Psoas muscle (tissue), 8 donors: Measurements from ENCODE around the gene ZEB2. TPM values are rescaled to one million over a fixed set of nuclear protein-coding genes. Genes with fewer than 3 reads are reported as not detected.

ENCODE experiments used
- ATAC-seq, 4 donors: fragments of 200-7000 bp; cut with Tn5 transposase; one replicate each; pipeline ENCODE4 v1.9.1; 2020; ENCODE audit warnings: moderate library complexity in 3 of 4, mild to moderate bottlenecking in 2 of 4
- DNase-seq, 2 donors: peaks; one replicate each; pipeline ENCODE4 v3.0.0-alpha.2; 2020
- H3K27ac ChIP-seq: fragments of 200-600 bp; one replicate; pipeline ENCODE4 v1.8.0; 2022
- H3K27me3 ChIP-seq, 3 donors: fragments of 200-600 bp in 1 of 3; one replicate each; pipeline versions ENCODE4 v1.6.1 to v1.8.0; 2013 to 2022; ENCODE audit warnings: low read length in 2 of 3, mild to moderate bottlenecking in 2 of 3, moderate library complexity in 1 of 3; ENCODE audit not compliant: insufficient read depth in 3 of 3
- H3K36me3 ChIP-seq, 2 donors: fragments of 200-600 bp in 1 of 2; one replicate each; pipeline versions ENCODE4 v1.6.1 to v1.8.0; 2013 to 2022; ENCODE audit warnings: low read depth in 1 of 2, mild to moderate bottlenecking in 1 of 2, moderate library complexity in 1 of 2; ENCODE audit not compliant: insufficient read depth in 1 of 2
- H3K4me1 ChIP-seq: fragments of 200-600 bp; one replicate; pipeline ENCODE4 v1.8.0; 2022
- H3K4me3 ChIP-seq: fragments of 200-600 bp; one replicate; pipeline ENCODE4 v1.8.0; 2022; ENCODE audit warnings: mild to moderate bottlenecking
- H3K9me3 ChIP-seq: fragments of 200-600 bp; one replicate; pipeline ENCODE4 v1.8.0; 2022
- CTCF ChIP-seq: fragments of 200-600 bp; IDR thresholded peaks from one replicate; pipeline ENCODE4 v1.8.0; 2022; ENCODE audit warnings: antibody characterized with exemption
- WGBS, 3 donors: extraction: QIAGEN DNeasy Blood & Tissue Kit; methylation state at CpG; one replicate each; pipeline versions ENCODE4 v1.1.6 to v1.1.7; 2013; 5-methylcytosine and 5-hydroxymethylcytosine counted together
- intact Hi-C, 2 donors: fragments of 100-400 bp; cut with DNase I; formaldehyde crosslinking; loops; one replicate each; pipeline versions ENCODE4 v1.11.0 to v1.14.2; 2022
- polyA plus RNA-seq, 3 donors: library from polyadenylated mRNA; stranded (reverse); fragments of 200-250 nt; gene quantifications; one replicate each; pipeline ENCODE4 v1.2.3, GENCODE V29; 2013
- total RNA-seq, 4 donors: library from RNA; stranded (reverse); fragmentation: NEBNext Ultra II Directional in 2 of 4; extraction: Animal tissue kit (Norgen Biotek cat#: 25700) in 2 of 4; gene quantifications; one replicate each; pipeline versions ENCODE4 v1.2.1 to v1.2.4, GENCODE V29; 2021 to 2023
- donor health status: healthy with polysubstance abuse.
- donor health status: DM: no; HTN: no; CAD: no; lungs with moderate emphysema.
- donor health status: Bipolar disorder and iron deficiency.
- donor health status: healthy.
- donor health status: DM: yes; HTN: yes; CAD: no.
- donor health status: DM: no; HTN: no; CAD: no.
- donor health status: DM: no; HTN: no; CAD: no.
- donor health status: DM: yes; HTN: yes; CAD: no.

The ZEB2 gene
- total and polyA plus RNA-seq, 7 donors: 11.6 to 48.7 (median 23.3) TPM

GRCh38 chr2:144559681-144560080 is 39.8 kb upstream of the ZEB2 start:
- Histone ChIP-seq H3K4me1 (no peaks in the 10 kb centered on the region), H3K4me3 (no peak overlapping the region), H3K36me3 (no peaks in the 10 kb centered on the region), H3K9me3 (no peaks in the 10 kb centered on the region), H3K27me3 (no peaks in the 10 kb centered on the region), H3K27ac (no peak overlapping the region)
- DNase-seq (no peak), ATAC-seq (no peak)
- intact Hi-C loops: no loop called here
- no peak for TF ChIP-seq CTCF
- WGBS, 3 donors: 80 to 85% (median 84%) methylated on average over 3 of the region's 3 CpGs

- H3K27me3 ChIP-seq: no peaks in the 10 kb centered on the region
- no peaks in the 10 kb centered on the region for H3K9me3 ChIP-seq
- intact Hi-C loops: no loop called here
- DNase-seq: no peak
- H3K4me3 ChIP-seq: no peak overlapping the region
- no peaks in the 10 kb centered on the region for H3K36me3 ChIP-seq
- H3K27ac ChIP-seq: no peak overlapping the region
- no peak for ATAC-seq
- no peak for TF ChIP-seq CTCF
- 79 to 91% (median 90%) methylated on average over 1 of the region's 1 CpG for WGBS, 3 donors
- no peaks in the 10 kb centered on the region for H3K4me1 ChIP-seq
Observed at GRCh38 chr2:144559242-144559641, 39.3 kb upstream of the ZEB2 start.

- H3K4me3 ChIP-seq: no peak overlapping the region
- WGBS, 3 donors: 62 to 63% (median 62%) methylated on average over 5 of the region's 5 CpGs
- no peaks in the 10 kb centered on the region for H3K36me3 ChIP-seq
- ATAC-seq (no peak), DNase-seq (no peak)
- H3K9me3 ChIP-seq: no peaks in the 10 kb centered on the region
- TF ChIP-seq CTCF: no peak
- intact Hi-C loops: no loop called here
- no peaks in the 10 kb centered on the region for H3K27me3 ChIP-seq
- H3K27ac ChIP-seq: no peak overlapping the region
- H3K4me1 ChIP-seq: no peaks in the 10 kb centered on the region
Observed at GRCh38 chr2:144554492-144555210, 34.7 kb upstream of the ZEB2 start.

- ATAC-seq (no peak), DNase-seq (no peak)
- no peak for TF ChIP-seq CTCF
- H3K9me3 ChIP-seq: no peaks in the 10 kb centered on the region
- 86 to 96% (median 94%) methylated on average over 3 of the region's 3 CpGs for WGBS, 3 donors
- no peaks in the 10 kb centered on the region for H3K27me3 ChIP-seq
- no peak overlapping the region for H3K4me3 ChIP-seq
- intact Hi-C loops: no loop called here
- H3K4me1 ChIP-seq: no peaks in the 10 kb centered on the region
- no peak overlapping the region for H3K27ac ChIP-seq
- no peaks in the 10 kb centered on the region for H3K36me3 ChIP-seq
Observed at GRCh38 chr2:144553379-144553778, 33.5 kb upstream of the ZEB2 start.

- Histone ChIP-seq H3K4me3 (no peak overlapping the region), H3K4me1 (no peaks in the 10 kb centered on the region), H3K27me3 (no peaks in the 10 kb centered on the region), H3K9me3 (no peaks in the 10 kb centered on the region), H3K27ac (no peak overlapping the region), H3K36me3 (no peaks in the 10 kb centered on the region)
- DNase-seq (no peak), ATAC-seq (no peak)
- intact Hi-C loops: no loop called here
- TF ChIP-seq CTCF: no peak
Observed at GRCh38 chr2:144552821-144553220, 32.9 kb upstream of the ZEB2 start.
